ENCODE data around the gene CDKN1C.

The CDKN1C gene

GRCh38 chr11:2890466-2891294, 5.1 kb upstream of the CDKN1C start:
- DNase-seq (ENCODE audit: low spot score), result no peak

DNA sequence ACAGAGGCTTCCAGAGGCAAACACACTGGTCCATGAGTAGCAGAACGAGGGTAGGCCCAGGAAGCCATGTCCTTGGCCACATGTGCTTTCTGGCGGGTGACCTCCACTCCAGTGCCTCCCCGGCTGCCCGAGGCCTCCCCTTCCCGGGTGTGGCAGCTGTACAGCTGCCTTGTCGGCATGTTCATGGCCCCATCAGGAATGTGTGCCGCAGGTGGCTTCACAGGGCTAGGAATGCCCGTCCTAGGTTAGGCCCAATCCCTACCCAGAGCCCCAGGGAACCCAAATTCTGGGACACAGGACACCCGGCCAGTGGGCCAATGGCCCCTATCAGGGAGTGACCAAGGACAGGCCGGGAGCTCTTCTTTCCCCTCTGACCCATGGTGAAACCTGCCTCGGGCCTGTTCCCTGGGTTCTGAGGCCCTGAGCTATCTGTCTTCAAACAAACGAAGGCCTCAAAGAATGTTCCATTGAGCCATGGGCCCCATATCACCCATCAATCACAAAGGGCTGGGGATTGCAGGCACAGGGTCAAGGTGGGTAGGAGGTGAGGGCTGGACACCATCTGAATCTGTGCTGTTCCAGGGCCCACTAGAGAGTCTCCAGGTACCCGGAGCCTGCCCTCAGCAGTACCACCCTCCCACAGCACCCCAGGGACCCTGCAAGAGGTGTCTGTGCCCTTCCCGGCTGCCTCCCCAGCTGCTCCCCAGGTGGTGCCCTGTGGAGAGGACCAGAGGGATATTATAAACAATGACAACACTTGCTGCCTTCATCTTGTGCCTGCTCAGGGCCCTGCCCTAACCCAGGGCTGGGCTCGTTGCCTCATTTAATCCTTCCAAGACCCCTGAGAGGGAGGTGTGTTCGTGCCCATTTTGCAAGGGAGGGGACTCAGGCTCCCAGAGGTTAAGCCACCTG, 4.0 kb upstream of the CDKN1C start:
- no peak for DNase-seq (ENCODE audit: low spot score)

GRCh38 chr11:2888266-2888968, 2.8 kb upstream of the CDKN1C start:
- DNase-seq (ENCODE audit: low spot score), result peak; percentile 75

- DNase-seq (ENCODE audit: low spot score), result no peak
Observed at GRCh38 chr11:2887515-2888195, 2.1 kb upstream of the CDKN1C start.

GRCh38 chr11:2886936-2887335, 1.4 kb upstream of the CDKN1C start:
- no peak for DNase-seq (ENCODE audit: low spot score)

GRCh38 chr11:2886191-2886894, 768 bp upstream of the CDKN1C start:
- DNase-seq (ENCODE audit: low spot score), result no peak

DNA sequence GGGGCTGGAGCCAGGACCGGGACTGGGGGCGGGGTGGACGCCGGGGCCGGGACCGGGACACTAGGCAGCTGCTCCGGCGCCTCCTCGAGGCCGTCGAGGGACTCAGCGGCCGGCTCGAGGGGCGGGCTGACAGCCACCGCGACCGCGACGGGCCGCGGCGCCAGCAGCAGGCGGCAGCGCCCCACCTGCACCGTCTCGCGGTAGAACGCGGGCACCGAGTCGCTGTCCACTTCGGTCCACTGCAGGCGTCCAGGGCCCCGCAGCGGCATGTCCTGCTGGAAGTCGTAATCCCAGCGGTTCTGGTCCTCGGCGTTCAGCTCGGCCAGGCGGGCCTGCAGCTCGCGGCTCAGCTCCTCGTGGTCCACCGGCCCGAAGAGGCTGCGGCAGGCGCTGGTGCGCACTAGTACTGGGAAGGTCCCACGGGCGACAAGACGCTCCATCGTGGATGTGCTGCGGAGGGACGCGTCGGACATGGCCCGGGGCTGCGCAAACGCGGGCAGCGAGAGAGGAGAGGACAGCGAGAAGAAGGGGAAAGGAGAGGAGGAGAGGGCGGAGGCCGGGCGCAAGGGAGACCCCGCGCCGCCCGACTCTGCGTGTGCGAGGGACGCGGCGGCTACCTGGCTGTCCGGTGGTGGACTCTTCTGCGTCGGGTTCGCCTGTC, 428 bp downstream of the CDKN1C start:
- no peak for DNase-seq (ENCODE audit: low spot score)

- DNase-seq (ENCODE audit: low spot score), result no peak
Observed at GRCh38 chr11:2883979-2884815, 1.4 kb downstream of the CDKN1C start.

DNA sequence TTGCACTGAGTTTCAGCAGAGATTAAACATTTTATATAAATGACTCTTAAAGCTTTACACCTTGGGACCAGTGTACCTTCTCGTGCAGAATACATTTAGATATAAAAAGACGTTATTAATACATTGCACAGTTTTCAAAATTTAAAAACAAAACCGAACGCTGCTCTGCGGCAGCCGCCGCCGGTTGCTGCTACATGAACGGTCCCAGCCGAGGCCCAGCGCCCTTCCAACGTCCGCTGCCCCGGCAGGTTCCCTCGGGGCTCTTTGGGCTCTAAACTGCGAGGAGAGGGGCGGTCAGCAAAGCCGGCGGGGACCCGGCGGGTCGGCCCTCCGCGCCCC, 2.0 kb downstream of the CDKN1C start:
- no peak for DNase-seq (ENCODE audit: low spot score)

DNA sequence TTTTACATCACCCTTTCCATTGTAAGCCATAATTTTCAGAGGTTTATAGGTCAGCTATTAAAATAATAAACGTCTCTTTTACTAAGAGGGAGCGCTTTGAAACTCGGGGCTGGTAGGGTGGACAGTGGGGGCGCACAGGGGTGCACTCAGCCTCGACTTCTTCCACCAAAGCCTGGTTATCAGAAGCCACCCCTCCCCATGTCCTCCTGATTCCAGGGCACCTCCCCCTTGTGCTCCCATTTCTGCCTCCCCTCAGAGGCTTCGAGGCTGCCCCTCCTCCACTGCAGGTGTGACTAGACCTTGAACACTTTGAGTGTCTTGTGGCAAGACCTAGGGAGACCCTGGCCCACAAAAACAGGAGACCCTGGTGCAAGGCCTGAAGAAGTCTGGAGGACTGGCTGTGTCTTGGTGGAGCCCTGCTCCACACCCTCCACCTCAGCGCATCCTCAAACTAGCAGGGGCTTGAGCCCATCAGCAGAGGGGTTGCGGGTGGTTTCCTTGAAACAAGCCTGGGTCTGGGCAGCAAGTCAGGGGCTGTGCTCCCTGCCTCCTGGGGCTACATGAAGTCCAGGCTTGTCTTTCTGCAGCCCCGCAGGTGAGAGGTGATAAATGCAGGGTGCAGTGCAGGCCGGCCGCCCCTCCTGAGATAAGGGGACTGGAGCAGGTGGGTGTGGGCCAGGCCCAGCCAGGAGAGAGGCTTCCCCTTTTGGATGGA, 3.0 kb downstream of the CDKN1C start:
- no peak for DNase-seq (ENCODE audit: low spot score)

DNA sequence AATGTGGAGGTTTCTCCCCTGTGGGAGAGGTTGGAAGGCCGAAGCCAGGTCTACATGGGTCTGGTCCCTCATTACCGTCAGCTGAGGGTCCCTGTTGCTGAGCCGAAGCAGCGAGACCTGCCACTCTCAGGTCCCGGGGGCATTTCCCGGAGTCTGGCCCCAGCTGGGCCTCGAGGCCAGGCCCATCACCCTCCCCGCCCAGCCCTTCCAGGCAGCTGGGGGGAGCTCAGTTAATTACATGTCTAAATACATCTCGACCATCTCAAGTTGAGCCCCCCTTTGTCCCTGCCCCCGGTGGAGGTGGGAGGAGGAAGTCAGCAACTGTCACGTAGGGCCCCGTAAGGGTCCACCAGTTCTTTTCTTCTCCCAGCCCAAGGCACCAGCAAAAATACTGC, 3.6 kb downstream of the CDKN1C start:
- DNase-seq (ENCODE audit: low spot score), result no peak

- DNase-seq (ENCODE audit: low spot score), result no peak
Observed at GRCh38 chr11:2881076-2881980, 4.2 kb downstream of the CDKN1C start.

GRCh38 chr11:2880646-2881045, 4.9 kb downstream of the CDKN1C start:
- DNase-seq (ENCODE audit: low spot score), result no peak

GRCh38 chr11:2878782-2879181, 6.8 kb downstream of the CDKN1C start:
- no peak for DNase-seq (ENCODE audit: low spot score)

- no peak for DNase-seq (ENCODE audit: low spot score)
Observed at GRCh38 chr11:2877474-2877873, 8.1 kb downstream of the CDKN1C start.

DNA sequence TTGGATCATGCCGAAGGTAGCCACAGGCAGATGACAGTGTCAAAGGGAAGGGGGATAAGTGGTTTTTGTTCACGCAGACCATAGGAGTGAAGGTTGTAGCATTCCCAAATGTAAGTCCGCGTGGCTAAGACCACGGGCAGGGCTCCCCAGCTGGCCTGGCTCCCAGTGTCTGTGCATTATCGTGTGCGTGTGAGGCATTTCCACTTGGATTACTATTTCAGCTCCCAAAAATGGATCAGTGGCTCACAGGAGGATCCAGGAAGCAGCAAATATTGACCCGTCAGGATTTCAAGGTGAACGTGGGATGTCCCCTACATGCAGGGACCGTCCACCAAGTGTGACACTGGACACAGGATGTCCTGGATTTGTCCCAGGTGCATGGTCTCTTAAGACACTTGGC, 10.6 kb downstream of the CDKN1C start:
- no peak for DNase-seq (ENCODE audit: low spot score)

GRCh38 chr11:2870969-2871680, 14.4 kb downstream of the CDKN1C start:
- peak; percentile 35 for DNase-seq (ENCODE audit: low spot score)

GRCh38 chr11:2870460-2870859, 15.1 kb downstream of the CDKN1C start:
- no peak for DNase-seq (ENCODE audit: low spot score)

Data from kidney capillary endothelial cell (primary cell).